Hepatocyte (in vitro differentiated cells): ENCODE results near the gene CBX3.

Experiments
- CTCF ChIP-seq: fragments of 200-600 bp; sonication (generic); IDR thresholded peaks from 2 replicates; pipeline ENCODE4 v1.5.1; 2016; ENCODE audit warnings: antibody characterized with exemption, mild to moderate bottlenecking; ENCODE audit not compliant: poor library complexity
- EZH2 ChIP-seq: fragments of 200-600 bp; sonication (generic); IDR thresholded peaks from 2 replicates; pipeline ENCODE4 v1.6.1; 2016; ENCODE audit warnings: antibody characterized with exemption, mild to moderate bottlenecking, borderline replicate concordance

- TF ChIP-seq CTCF, result no peak
- no peak for TF ChIP-seq EZH2
Observed at GRCh38 chr7:26183545-26184280, 17.8 kb upstream of the CBX3 start.
